ENCODE measurements around the gene EPB41L3.

GRCh38 chr18:5529471-5529870 lies 14.3 kb downstream of the EPB41L3 start:
- no peak for TF ChIP-seq TCF4 (CRISPR knock-in tag; IDR thresholded peaks at IDR 0.05; ENCODE audit: borderline replicate concordance)
- TF ChIP-seq ZFP30 (CRISPR knock-in tag; IDR thresholded peaks at IDR 0.05): no peak
- no peak for TF ChIP-seq RARB (CRISPR knock-in tag; IDR thresholded peaks at IDR 0.05)
- no peak for TF ChIP-seq PATZ1 (CRISPR knock-in tag; IDR thresholded peaks at IDR 0.05; ENCODE audit: borderline replicate concordance)
- TF ChIP-seq OSR1 (CRISPR knock-in tag; IDR thresholded peaks at IDR 0.05): no peak
- TF ChIP-seq, protein P1, sequence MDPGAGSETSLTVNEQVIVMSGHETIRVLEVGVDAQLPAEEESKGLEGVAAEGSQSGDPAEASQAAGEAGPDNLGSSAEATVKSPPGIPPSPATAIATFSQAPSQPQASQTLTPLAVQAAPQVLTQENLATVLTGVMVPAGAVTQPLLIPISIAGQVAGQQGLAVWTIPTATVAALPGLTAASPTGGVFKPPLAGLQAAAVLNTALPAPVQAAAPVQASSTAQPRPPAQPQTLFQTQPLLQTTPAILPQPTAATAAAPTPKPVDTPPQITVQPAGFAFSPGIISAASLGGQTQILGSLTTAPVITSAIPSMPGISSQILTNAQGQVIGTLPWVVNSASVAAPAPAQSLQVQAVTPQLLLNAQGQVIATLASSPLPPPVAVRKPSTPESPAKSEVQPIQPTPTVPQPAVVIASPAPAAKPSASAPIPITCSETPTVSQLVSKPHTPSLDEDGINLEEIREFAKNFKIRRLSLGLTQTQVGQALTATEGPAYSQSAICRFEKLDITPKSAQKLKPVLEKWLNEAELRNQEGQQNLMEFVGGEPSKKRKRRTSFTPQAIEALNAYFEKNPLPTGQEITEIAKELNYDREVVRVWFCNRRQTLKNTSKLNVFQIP (CRISPR knock-in tag; IDR thresholded peaks at IDR 0.05; ENCODE audit: borderline replicate concordance, low read depth): no peak
- TF ChIP-seq ZNF8 (CRISPR knock-in tag; IDR thresholded peaks at IDR 0.05): no peak
